Stimulated activated naive CD8-positive, alpha-beta T cell treated with anti-CD3 and anti-CD28 coated beads, Interleukin-15, Interleukin-2, amounts not matched to agents 100 ng/mL and 50 ng/mL, for 24 hours (primary cell): ENCODE measurements around the gene ZMIZ1.

Experiments used
- H3K27ac Mint-ChIP-seq: one replicate; pipeline ENCODE4 v1.8.0; 2021; ENCODE audit warnings: mild to moderate bottlenecking, mixed read lengths
- H3K27me3 Mint-ChIP-seq: one replicate; pipeline ENCODE4 v1.8.0; 2021; ENCODE audit warnings: mixed read lengths
- H3K36me3 Mint-ChIP-seq: one replicate; pipeline ENCODE4 v1.8.0; 2021; ENCODE audit warnings: low read depth, mixed read lengths
- H3K4me1 Mint-ChIP-seq: one replicate; pipeline ENCODE4 v1.8.0; 2021; ENCODE audit warnings: low read depth, mixed read lengths
- H3K4me3 Mint-ChIP-seq: one replicate; pipeline ENCODE4 v1.8.0; 2021; ENCODE audit warnings: mild to moderate bottlenecking, mixed read lengths
- H3K9me3 Mint-ChIP-seq: one replicate; pipeline ENCODE4 v1.8.0; 2021; ENCODE audit warnings: mixed read lengths

The ZMIZ1 gene

GRCh38 chr10:79236433-79236765 is 167.6 kb downstream of the ZMIZ1 start:
- Mint-ChIP-seq H3K9me3 (no peaks in the 10 kb centered on the region), H3K27me3 (no peaks in the 10 kb centered on the region), H3K4me3 (no peak overlapping the region), H3K4me1 (peaks cover 11% of the 10 kb centered on the region), H3K27ac (no peak overlapping the region), H3K36me3 (peaks cover 3% of the 10 kb centered on the region)

- Mint-ChIP-seq H3K4me3 (no peak overlapping the region), H3K9me3 (no peaks in the 10 kb centered on the region), H3K4me1 (peaks cover 17% of the 10 kb centered on the region), H3K27ac (no peak overlapping the region), H3K27me3 (no peaks in the 10 kb centered on the region), H3K36me3 (peaks cover 3% of the 10 kb centered on the region)
Measured at GRCh38 chr10:79237454-79238157, 168.8 kb downstream of the ZMIZ1 start.

- no peaks in the 10 kb centered on the region for H3K9me3 Mint-ChIP-seq
- H3K4me3 Mint-ChIP-seq = no peak overlapping the region
- H3K4me1 Mint-ChIP-seq = peaks cover 17% of the 10 kb centered on the region
- no peak overlapping the region for H3K27ac Mint-ChIP-seq
- no peaks in the 10 kb centered on the region for H3K27me3 Mint-ChIP-seq
- peaks cover 3% of the 10 kb centered on the region for H3K36me3 Mint-ChIP-seq
Measured at GRCh38 chr10:79238158-79238520, 169.4 kb downstream of the ZMIZ1 start.

GRCh38 chr10:79238606-79239005 is 169.8 kb downstream of the ZMIZ1 start:
- Mint-ChIP-seq H3K4me3 (no peak overlapping the region), H3K4me1 (peaks cover 17% of the 10 kb centered on the region), H3K36me3 (no peaks in the 10 kb centered on the region), H3K27ac (no peak overlapping the region), H3K9me3 (no peaks in the 10 kb centered on the region), H3K27me3 (no peaks in the 10 kb centered on the region)

GRCh38 chr10:79239275-79239779 is 170.6 kb downstream of the ZMIZ1 start:
- Mint-ChIP-seq H3K27ac (no peak overlapping the region), H3K4me3 (no peak overlapping the region), H3K4me1 (peaks cover 24% of the 10 kb centered on the region)

GRCh38 chr10:79239924-79240581 is 171.3 kb downstream of the ZMIZ1 start:
- no peaks in the 10 kb centered on the region for H3K9me3 Mint-ChIP-seq
- peaks cover 31% of the 10 kb centered on the region for H3K4me1 Mint-ChIP-seq
- H3K4me3 Mint-ChIP-seq = no peak overlapping the region
- H3K27ac Mint-ChIP-seq = no peak overlapping the region
- H3K36me3 Mint-ChIP-seq = peaks cover 11% of the 10 kb centered on the region
- no peaks in the 10 kb centered on the region for H3K27me3 Mint-ChIP-seq

More at GRCh38 chr10:79239275-79239779, 170.6 kb downstream of the ZMIZ1 start:
- Mint-ChIP-seq H3K27me3 (no peaks in the 10 kb centered on the region), H3K36me3 (peaks cover 5% of the 10 kb centered on the region), H3K9me3 (no peaks in the 10 kb centered on the region)

- H3K4me1 Mint-ChIP-seq = peaks cover 46% of the 10 kb centered on the region
- H3K9me3 Mint-ChIP-seq = no peaks in the 10 kb centered on the region
- H3K27me3 Mint-ChIP-seq = no peaks in the 10 kb centered on the region
- peaks cover 14% of the 10 kb centered on the region for H3K36me3 Mint-ChIP-seq
- peak overlapping the region; percentile 73 for H3K4me3 Mint-ChIP-seq
- H3K27ac Mint-ChIP-seq = peak overlapping the region; percentile 79
Measured at GRCh38 chr10:79241629-79241989, 172.8 kb downstream of the ZMIZ1 start.

GRCh38 chr10:79241990-79242619 is 173.3 kb downstream of the ZMIZ1 start:
- no peaks in the 10 kb centered on the region for H3K9me3 Mint-ChIP-seq
- peaks cover 14% of the 10 kb centered on the region for H3K36me3 Mint-ChIP-seq
- peak overlapping the region; percentile 73 for H3K4me3 Mint-ChIP-seq
- H3K27ac Mint-ChIP-seq = peak overlapping the region; percentile 79
- peaks cover 51% of the 10 kb centered on the region for H3K4me1 Mint-ChIP-seq
- H3K27me3 Mint-ChIP-seq = no peaks in the 10 kb centered on the region

GRCh38 chr10:79242620-79243152 is 173.9 kb downstream of the ZMIZ1 start:
- Mint-ChIP-seq H3K36me3 (peaks cover 14% of the 10 kb centered on the region), H3K9me3 (no peaks in the 10 kb centered on the region), H3K4me3 (peak overlapping the region; percentile 73), H3K27ac (no peak overlapping the region), H3K27me3 (no peaks in the 10 kb centered on the region), H3K4me1 (peaks cover 56% of the 10 kb centered on the region)

GRCh38 chr10:79243181-79244067 is 174.7 kb downstream of the ZMIZ1 start:
- Mint-ChIP-seq H3K27me3 (no peaks in the 10 kb centered on the region), H3K4me3 (peak overlapping the region; percentile 88), H3K9me3 (no peaks in the 10 kb centered on the region), H3K27ac (peak overlapping the region; percentile 89), H3K36me3 (peaks cover 14% of the 10 kb centered on the region), H3K4me1 (peaks cover 64% of the 10 kb centered on the region)

GRCh38 chr10:79244068-79244442 is 175.3 kb downstream of the ZMIZ1 start:
- peaks cover 70% of the 10 kb centered on the region for H3K4me1 Mint-ChIP-seq
- no peaks in the 10 kb centered on the region for H3K27me3 Mint-ChIP-seq
- no peaks in the 10 kb centered on the region for H3K9me3 Mint-ChIP-seq
- H3K4me3 Mint-ChIP-seq = peak overlapping the region; percentile 88
- peaks cover 14% of the 10 kb centered on the region for H3K36me3 Mint-ChIP-seq
- H3K27ac Mint-ChIP-seq = peak overlapping the region; percentile 89

- H3K4me1 Mint-ChIP-seq = peaks cover 79% of the 10 kb centered on the region
- H3K36me3 Mint-ChIP-seq = peaks cover 14% of the 10 kb centered on the region
- H3K27ac Mint-ChIP-seq = peak overlapping the region; percentile 89
- H3K4me3 Mint-ChIP-seq = peak overlapping the region; percentile 88
- H3K27me3 Mint-ChIP-seq = no peaks in the 10 kb centered on the region
- H3K9me3 Mint-ChIP-seq = no peaks in the 10 kb centered on the region
Measured at GRCh38 chr10:79244841-79245504, 176.2 kb downstream of the ZMIZ1 start.

GRCh38 chr10:79245539-79246208 is 176.9 kb downstream of the ZMIZ1 start:
- Mint-ChIP-seq H3K36me3 (peaks cover 14% of the 10 kb centered on the region), H3K27ac (peak overlapping the region; percentile 89), H3K4me1 (peaks cover 83% of the 10 kb centered on the region), H3K9me3 (no peaks in the 10 kb centered on the region), H3K27me3 (no peaks in the 10 kb centered on the region), H3K4me3 (peak overlapping the region; percentile 88)

GRCh38 chr10:79246209-79246581 is 177.4 kb downstream of the ZMIZ1 start:
- Mint-ChIP-seq H3K4me1 (peaks cover 83% of the 10 kb centered on the region), H3K9me3 (no peaks in the 10 kb centered on the region), H3K4me3 (no peak overlapping the region), H3K36me3 (peaks cover 14% of the 10 kb centered on the region), H3K27ac (peak overlapping the region; percentile 89), H3K27me3 (no peaks in the 10 kb centered on the region)
